T-helper 9 cell (primary cell): ENCODE results near the gene FBXW12.
"Not testable (repeated sequence)": the region's sequence is repeated elsewhere in the genome, so short reads cannot be mapped to it uniquely, and the experiment has no call there.

Experiments
- DNase-seq: peaks from one replicate; pipeline ENCODE4 v3.0.0-alpha.2; 2020
- total RNA-seq, 2 donors: gene quantifications; one replicate each; lab custom pipeline; 2026; lab: John Stamatoyannopoulos, UW

FBXW12 gene
- total RNA-seq, result 0 to 0.14 reads per million in 2 donors

GRCh38 chr3:48371651-48372376 is at the start of gene FBXW12:
Gene FBXW12 (plus strand): TSS chr3:48372219. CDS start chr3:48372768, 549 bp downstream.
- DNase-seq, result no peak

GRCh38 chr3:48331706-48332435 is 40.1 kb upstream of the FBXW12 start:
- not testable (repeated sequence) for DNase-seq

GRCh38 chr3:48333346-48334245 is 38.4 kb upstream of the FBXW12 start, which contains the start of gene SPINK8:
Gene SPINK8 (minus strand): TSS chr3:48333661. CDS start chr3:48328341, 5,320 bp downstream.
- DNase-seq, result not testable (repeated sequence)

- no peak for DNase-seq
Measured at GRCh38 chr3:48334605-48335004, 37.4 kb upstream of the FBXW12 start.

- DNase-seq, result not testable (repeated sequence)
Measured at GRCh38 chr3:48335286-48335685, 36.7 kb upstream of the FBXW12 start.

GRCh38 chr3:48337536-48337935 is 34.5 kb upstream of the FBXW12 start:
- not testable (repeated sequence) for DNase-seq

- DNase-seq, result no peak
Measured at GRCh38 chr3:48338635-48339034, 33.4 kb upstream of the FBXW12 start.

GRCh38 chr3:48343432-48343831 is 28.6 kb upstream of the FBXW12 start:
- DNase-seq, result no peak

- DNase-seq, result no peak
Measured at GRCh38 chr3:48344867-48345507, 27.0 kb upstream of the FBXW12 start.

- DNase-seq, result no peak
Measured at GRCh38 chr3:48345946-48346572, 26.0 kb upstream of the FBXW12 start.

- no peak for DNase-seq
Measured at GRCh38 chr3:48347500-48347899, 24.5 kb upstream of the FBXW12 start.

- DNase-seq, result no peak
Measured at GRCh38 chr3:48352546-48352945, 19.5 kb upstream of the FBXW12 start.

- DNase-seq, result no peak
Measured at GRCh38 chr3:48353987-48354386, 18.0 kb upstream of the FBXW12 start.

- DNase-seq, result no peak
Measured at GRCh38 chr3:48356419-48356818, 15.6 kb upstream of the FBXW12 start.

- DNase-seq, result no peak
Measured at GRCh38 chr3:48361928-48362327, 10.1 kb upstream of the FBXW12 start.

GRCh38 chr3:48364840-48365239 is 7.2 kb upstream of the FBXW12 start:
- no peak for DNase-seq

- no peak for DNase-seq
Measured at GRCh38 chr3:48367201-48367600, 4.8 kb upstream of the FBXW12 start.

- DNase-seq, result no peak
Measured at GRCh38 chr3:48369693-48370332, 2.2 kb upstream of the FBXW12 start.

- no peak for DNase-seq
Measured at GRCh38 chr3:48370333-48370713, 1.7 kb upstream of the FBXW12 start.

- DNase-seq, result no peak
Measured at GRCh38 chr3:48372377-48372770, 355 bp downstream of the FBXW12 start.

- no peak for DNase-seq
Measured at GRCh38 chr3:48372862-48373435, 930 bp downstream of the FBXW12 start.
